COR-L47 (cell line): ENCODE data around the gene C19orf25.

Experiments used
- DNase-seq: peaks from one replicate; lab custom pipeline; 2025; lab: John Stamatoyannopoulos, UW

Gene C19orf25

DNA sequence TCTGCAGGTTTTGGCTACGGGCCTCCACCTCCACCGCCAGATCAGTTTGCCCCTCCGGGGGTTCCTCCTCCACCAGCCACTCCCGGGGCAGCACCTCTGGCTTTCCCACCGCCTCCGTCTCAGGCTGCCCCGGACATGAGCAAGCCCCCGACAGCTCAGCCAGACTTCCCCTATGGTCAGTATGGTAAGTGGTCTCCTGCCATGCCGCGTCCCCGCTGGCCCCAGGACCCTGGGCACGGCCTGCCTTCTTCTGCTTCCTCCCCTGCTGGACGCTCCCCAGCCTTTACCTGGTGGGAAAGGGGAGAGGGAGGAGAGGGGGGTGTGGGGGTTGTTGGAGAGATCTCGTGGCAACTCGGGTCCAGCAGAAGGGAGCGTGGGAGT, 46.5 kb downstream of the C19orf25 start:
- no peak for DNase-seq

- DNase-seq: no peak
Measured at GRCh38 chr19:1431759-1432506, 47.1 kb downstream of the C19orf25 start.

GRCh38 chr19:1430246-1430645, 48.8 kb downstream of the C19orf25 start:
- DNase-seq: no peak

GRCh38 chr19:1429750-1430149, 49.3 kb downstream of the C19orf25 start:
- DNase-seq: no peak

DNA sequence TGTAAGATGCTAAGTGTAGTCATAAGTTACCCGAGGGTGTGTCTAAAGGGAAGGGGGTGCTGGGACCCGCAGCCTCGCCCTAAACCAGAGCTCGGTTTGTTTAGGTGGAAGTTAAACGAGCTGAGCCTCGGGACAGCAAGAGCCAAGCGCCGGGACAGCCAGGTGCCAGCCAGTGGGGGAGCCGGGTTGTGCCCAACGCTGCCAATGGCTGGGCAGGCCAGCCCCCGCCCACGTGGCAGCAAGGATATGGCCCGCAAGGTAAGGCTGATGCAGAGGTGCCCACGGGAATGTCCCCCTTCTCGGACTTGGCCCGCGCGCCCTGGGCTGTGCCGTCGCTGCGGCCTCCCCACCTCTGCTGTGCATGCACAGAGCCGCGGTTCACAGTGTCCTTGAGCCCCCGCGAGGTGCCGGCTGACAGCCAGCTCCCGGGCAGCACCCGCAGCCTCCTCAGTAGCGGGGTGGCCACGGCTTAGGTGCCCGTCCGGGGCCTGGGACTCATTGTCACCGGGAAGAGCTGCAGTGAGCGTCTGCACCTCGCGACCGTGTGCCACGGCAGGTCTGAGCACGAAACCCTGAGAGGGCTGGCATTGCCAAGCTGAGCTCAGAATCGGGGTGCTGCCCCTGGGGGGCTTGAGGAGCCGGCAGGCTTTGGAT, 50.1 kb downstream of the C19orf25 start:
- DNase-seq: no peak

DNA sequence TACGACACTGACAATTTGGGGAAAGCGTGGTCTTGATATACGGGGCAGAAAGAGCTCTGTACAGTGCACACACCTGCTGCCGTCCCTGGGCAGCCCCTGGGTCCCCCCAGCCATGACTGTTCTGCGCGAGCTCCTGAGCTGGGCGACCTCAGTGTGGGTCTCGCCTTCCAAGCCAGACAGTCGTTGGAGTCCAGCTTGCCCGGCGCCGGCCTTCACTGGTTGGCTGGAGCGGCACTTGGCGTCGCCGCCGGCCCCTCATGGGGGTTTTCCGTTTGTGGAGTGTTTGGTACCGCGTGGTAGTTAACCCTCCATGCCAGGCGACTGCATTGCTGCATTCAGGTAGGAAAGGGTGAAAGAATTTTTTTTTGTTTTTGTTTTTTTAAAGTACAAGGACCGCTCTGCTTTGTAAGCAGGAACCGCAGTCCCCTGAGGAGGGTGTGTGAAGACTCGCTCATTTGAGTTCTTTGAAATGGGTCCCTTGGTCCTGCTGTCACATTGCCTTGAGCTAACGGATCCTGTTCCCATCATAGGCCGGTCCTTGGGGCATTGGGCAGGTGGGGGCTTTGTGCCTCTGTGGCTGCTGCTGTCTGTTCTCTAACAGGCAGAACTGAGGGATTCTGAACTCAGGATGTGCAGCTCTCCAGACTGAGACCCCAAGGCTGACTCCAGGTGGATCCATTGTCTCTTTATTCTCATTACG, 51.6 kb downstream of the C19orf25 start:
- DNase-seq: no peak

DNA sequence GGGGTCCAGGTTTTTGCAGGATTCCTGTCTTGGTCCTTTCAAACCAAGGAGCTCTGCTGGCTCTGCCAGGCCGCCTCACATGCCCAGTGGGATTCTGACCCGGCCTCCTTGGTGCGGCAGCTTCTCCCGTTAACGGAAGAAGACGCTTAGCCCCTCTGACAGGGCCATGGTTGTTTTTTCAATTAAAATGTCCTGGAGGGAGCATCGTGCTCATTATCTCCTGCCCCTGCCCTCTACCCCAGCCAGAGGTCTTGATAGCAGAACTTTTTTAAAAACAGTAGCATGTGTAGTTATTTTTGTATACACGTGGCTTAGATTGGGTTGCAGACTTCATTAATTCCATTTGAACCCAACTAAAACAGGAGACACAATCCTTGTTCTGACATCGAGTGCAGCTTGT, 52.3 kb downstream of the C19orf25 start:
- no peak for DNase-seq

GRCh38 chr19:1425902-1426301, 53.1 kb downstream of the C19orf25 start:
- no peak for DNase-seq

DNA sequence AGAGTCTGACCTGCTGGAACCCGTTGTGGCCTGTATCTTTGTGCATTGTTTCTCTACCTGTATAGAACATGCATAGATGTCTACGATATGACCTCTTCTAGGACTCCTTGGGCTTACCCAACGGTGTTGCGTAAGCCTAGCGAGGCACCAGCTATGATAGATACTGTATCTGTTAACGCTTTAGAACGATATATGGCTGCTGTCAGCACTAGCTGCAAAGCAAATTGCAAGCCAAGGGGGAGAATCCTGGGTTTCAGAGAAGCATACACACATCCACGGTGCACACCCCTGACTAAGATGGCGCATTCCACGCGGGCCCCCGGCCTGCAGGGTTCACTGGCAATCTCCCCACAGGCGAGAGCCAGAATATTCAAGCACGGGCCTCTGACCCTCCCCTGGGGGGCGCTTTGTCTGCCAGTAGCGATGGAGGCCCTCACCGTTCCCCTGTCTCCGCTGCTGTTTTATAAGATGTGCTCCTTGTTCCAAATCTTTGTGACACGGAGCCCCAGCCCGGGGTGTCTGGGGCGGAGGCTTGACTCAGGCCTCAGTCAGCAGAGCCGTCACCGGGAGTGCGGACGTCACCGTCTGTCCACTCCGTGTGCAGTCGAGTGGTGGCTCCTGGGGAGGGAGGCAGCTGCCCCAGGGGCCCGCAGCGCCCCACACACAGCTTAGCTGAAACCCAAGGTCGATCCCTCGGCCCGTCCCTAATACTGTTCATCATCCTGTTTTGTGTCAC, 53.7 kb downstream of the C19orf25 start:
- no peak for DNase-seq

GRCh38 chr19:1424192-1424955, 54.6 kb downstream of the C19orf25 start:
- no peak for DNase-seq

DNA sequence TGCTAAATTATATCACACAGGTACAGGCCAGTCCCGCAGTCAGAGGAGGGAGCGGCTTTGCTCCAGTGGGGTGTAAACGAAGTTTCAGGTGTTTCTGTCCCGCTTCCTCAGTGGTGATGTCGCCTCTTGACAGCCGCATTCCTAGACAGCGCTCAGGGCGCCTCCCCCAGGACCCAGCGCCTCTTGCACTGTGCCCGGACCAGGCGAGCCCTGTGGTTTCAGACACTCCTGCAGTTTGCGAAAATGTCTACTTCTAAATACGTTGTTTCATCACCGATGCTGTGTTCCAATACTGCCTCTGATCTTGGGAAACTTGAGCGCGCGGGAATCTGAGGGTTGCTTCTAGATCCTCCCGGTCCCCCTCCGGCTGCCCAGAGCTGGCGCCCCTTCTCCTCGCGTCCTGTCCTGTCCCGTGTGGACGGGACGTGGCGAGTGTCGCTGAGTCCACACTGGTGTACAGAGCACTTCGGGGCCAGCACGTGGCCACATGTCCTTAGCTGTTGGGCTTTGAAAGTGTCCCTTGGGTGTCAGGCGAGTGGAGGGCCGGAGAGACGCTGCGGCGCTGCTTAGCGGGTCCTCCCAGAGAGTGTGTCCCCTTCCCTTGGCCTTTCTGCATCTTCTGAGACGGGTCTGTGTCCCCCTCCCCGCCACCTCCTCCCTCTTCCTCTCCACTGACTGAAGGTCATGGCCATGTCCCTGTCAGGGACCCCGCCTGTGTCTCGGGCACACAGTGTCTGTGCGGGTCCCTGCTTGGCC, 55.4 kb downstream of the C19orf25 start:
- no peak for DNase-seq
